ENCODE measurements around the gene IFT22. TPM values are rescaled to one million over a fixed set of nuclear protein-coding genes. Genes with fewer than 3 reads are reported as not detected.
"Not testable (repeated sequence)": the region's sequence is repeated elsewhere in the genome, so short reads cannot be mapped to it uniquely, and the experiment has no call there.

The IFT22 gene
- total RNA-seq, 1 experiment from 2014 or later: 21.3 TPM

- Histone ChIP-seq H4K5ac (ENCODE audit: insufficient read length, low read depth, low read length) (no peak overlapping the region), H4K91ac (ENCODE audit: insufficient read length, low read depth, low read length) (no peak overlapping the region), H4K20me1 (ENCODE audit: control insufficient read depth, insufficient read depth, insufficient read length) (no peaks in the 10 kb centered on the region), H3K4ac (ENCODE audit: low read depth, low read length) (no peak overlapping the region), H3T11ph (ENCODE audit: low read length) (no peak overlapping the region), H3K27me3 (ENCODE audit: insufficient read depth, low read length) (no peaks in the 10 kb centered on the region), H2BK15ac (ENCODE audit: low read depth, low read length) (no peak overlapping the region), H2BK12ac (ENCODE audit: insufficient read length, low read depth, low read length) (no peak overlapping the region), H2BK120ac (ENCODE audit: low read depth, low read length, poor library complexity, severe bottlenecking) (no peak overlapping the region), H3K27ac (ENCODE audit: insufficient read length, low read depth, low read length) (no peak overlapping the region), H2BK5ac (ENCODE audit: insufficient read length, low read length) (no peak overlapping the region), H3K9me3 (ENCODE audit: control insufficient read depth, low read depth, low read length) (no peaks in the 10 kb centered on the region), H4K8ac (replicated peaks; ENCODE audit: insufficient read length, low read depth, low read length) (no peak overlapping the region), H3K14ac (ENCODE audit: insufficient read depth, low read length) (no peak overlapping the region), H3K79me2 (ENCODE audit: insufficient read depth, low read length) (no peaks in the 10 kb centered on the region), H3K9ac (ENCODE audit: extremely low read depth, insufficient read length, low read length) (no peak overlapping the region), H2BK20ac (ENCODE audit: low read depth, low read length, poor library complexity, severe bottlenecking) (no peak overlapping the region), H3K23me2 (ENCODE audit: insufficient read length, low read depth, low read length, poor library complexity, severe bottlenecking) (no peaks in the 10 kb centered on the region), H3K4me2 (ENCODE audit: insufficient read depth, insufficient read length, low read length) (no peak overlapping the region), H3K56ac (ENCODE audit: insufficient read length, low read depth, low read length) (no peak overlapping the region), H3K79me1 (ENCODE audit: insufficient read depth, low read depth, low read length, poor library complexity, severe bottlenecking) (no peaks in the 10 kb centered on the region), H3K23ac (ENCODE audit: insufficient read length, low read depth, low read length) (no peak overlapping the region), H2AFZ (ENCODE audit: low read length) (no peak overlapping the region), H2AK5ac (ENCODE audit: insufficient read length, low read length) (no peak overlapping the region), H3K4me1 (ENCODE audit: insufficient read depth, low read length) (no peaks in the 10 kb centered on the region; the same call in 1 of the 2 replicates), H3K18ac (ENCODE audit: insufficient read length, low read depth, low read length) (no peak overlapping the region)
- WGBS (ENCODE audit: extremely low coverage, insufficient read length, low lambda C conversion rate): no CpG with 5 or more reads among the region's 17 CpGs
- H3K27me3 Mint-ChIP-seq (ENCODE audit: low read depth): no peaks in the 10 kb centered on the region
- peaks cover 8% of the 10 kb centered on the region in 2 experiments; a peak in 3 of 5 replicates for H3K9me3 Mint-ChIP-seq
- no peak overlapping the region for H3K4me3 Mint-ChIP-seq
- no peaks in the 10 kb centered on the region; a peak in 2 of 4 replicates for H3K4me1 Mint-ChIP-seq
- H3K36me3 Mint-ChIP-seq (ENCODE audit: insufficient read depth in 1 of 3, low read depth in 3 of 3): no peaks in the 10 kb centered on the region
- no peak overlapping the region for H3K27ac Mint-ChIP-seq
- no peak for DNase-seq
- TF ChIP-seq CTCF (conservative IDR thresholded peaks at IDR 0.05): no peak
These were observed 55.7 kb downstream of the IFT22 start for GRCh38 chr7:101265622-101266516.

GRCh38 chr7:101264102-101264706 is 57.4 kb downstream of the IFT22 start:
- H3K56ac ChIP-seq (ENCODE audit: insufficient read length, low read depth, low read length); H2AFZ ChIP-seq (ENCODE audit: low read length); H3K27ac Mint-ChIP-seq; H3K23ac ChIP-seq (ENCODE audit: insufficient read length, low read depth, low read length); H3K9me3 Mint-ChIP-seq; H3K9ac ChIP-seq (ENCODE audit: extremely low read depth, insufficient read length, low read length); H3K9me3 ChIP-seq (ENCODE audit: control insufficient read depth, low read depth, low read length); H3K4ac ChIP-seq (ENCODE audit: low read depth, low read length); H4K5ac ChIP-seq (ENCODE audit: insufficient read length, low read depth, low read length); H4K91ac ChIP-seq (ENCODE audit: insufficient read length, low read depth, low read length); H3K27ac ChIP-seq (ENCODE audit: insufficient read length, low read depth, low read length); H3K14ac ChIP-seq (ENCODE audit: insufficient read depth, low read length); H2BK12ac ChIP-seq (ENCODE audit: insufficient read length, low read depth, low read length); H2BK5ac ChIP-seq (ENCODE audit: insufficient read length, low read length); H2AK5ac ChIP-seq (ENCODE audit: insufficient read length, low read length); DNase-seq; H3K23me2 ChIP-seq (ENCODE audit: insufficient read length, low read depth, low read length, poor library complexity, severe bottlenecking); H4K20me1 ChIP-seq (ENCODE audit: control insufficient read depth, insufficient read depth, insufficient read length); H3K4me1 ChIP-seq (ENCODE audit: insufficient read depth, low read length); H3K4me1 Mint-ChIP-seq; H3K27me3 ChIP-seq (ENCODE audit: insufficient read depth, low read length); H3K4me2 ChIP-seq (ENCODE audit: insufficient read depth, insufficient read length, low read length); H3T11ph ChIP-seq (ENCODE audit: low read length); H2BK120ac ChIP-seq (ENCODE audit: low read depth, low read length, poor library complexity, severe bottlenecking); H3K4me3 Mint-ChIP-seq; H3K18ac ChIP-seq (ENCODE audit: insufficient read length, low read depth, low read length); H3K79me2 ChIP-seq (ENCODE audit: insufficient read depth, low read length); H2BK15ac ChIP-seq (ENCODE audit: low read depth, low read length); H3K36me3 Mint-ChIP-seq (ENCODE audit: insufficient read depth in 1 of 3, low read depth in 3 of 3); H3K79me1 ChIP-seq (ENCODE audit: insufficient read depth, low read depth, low read length, poor library complexity, severe bottlenecking); H2BK20ac ChIP-seq (ENCODE audit: low read depth, low read length, poor library complexity, severe bottlenecking); H3K27me3 Mint-ChIP-seq (ENCODE audit: low read depth); H4K8ac ChIP-seq (replicated peaks; ENCODE audit: insufficient read length, low read depth, low read length): not testable (repeated sequence)
- WGBS (ENCODE audit: extremely low coverage, insufficient read length, low lambda C conversion rate): no CpG with 5 or more reads among the region's 6 CpGs

Measured in H9 (cell line).